ENCODE data around the gene RASGRP3.

RASGRP3 gene

DNA sequence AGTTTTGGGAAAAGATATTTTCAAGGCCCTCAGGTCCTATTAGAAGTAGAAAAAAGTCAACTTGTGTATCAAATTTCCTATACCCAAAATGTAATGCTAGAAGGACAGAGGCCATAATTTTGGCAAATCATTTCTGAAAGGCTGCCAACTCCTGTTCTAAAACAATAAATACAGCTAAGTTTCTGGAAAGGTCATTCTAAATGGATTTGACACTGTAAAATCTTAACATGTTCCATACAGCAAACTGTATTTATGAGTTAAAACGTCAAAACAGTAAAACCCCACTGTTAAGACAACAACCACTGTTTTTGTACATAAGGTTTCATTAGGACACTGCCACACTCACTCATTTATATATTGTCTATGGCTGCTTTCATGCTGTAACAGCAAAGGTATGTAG is 113.0 kb downstream of the RASGRP3 start:
- DNase-seq = no peak

DNA sequence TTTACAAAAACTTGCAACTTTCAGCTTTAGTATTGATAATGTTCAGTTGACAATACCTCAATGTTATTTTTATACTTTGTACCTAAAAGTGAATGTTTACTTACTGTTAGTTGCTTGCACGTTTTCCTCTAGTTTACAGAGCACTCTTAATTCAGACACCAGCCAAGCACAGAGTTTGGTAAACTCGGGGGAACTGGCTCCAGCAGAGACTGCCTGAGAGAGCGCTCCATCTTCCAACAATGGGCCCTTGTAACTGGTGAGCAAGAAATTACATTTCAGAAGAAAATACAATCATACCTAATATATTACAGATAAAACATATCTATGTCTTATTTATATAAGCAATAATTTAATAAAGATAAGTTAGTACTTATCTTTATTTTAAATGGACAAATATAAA is 118.9 kb downstream of the RASGRP3 start:
- DNase-seq = no peak

DNA sequence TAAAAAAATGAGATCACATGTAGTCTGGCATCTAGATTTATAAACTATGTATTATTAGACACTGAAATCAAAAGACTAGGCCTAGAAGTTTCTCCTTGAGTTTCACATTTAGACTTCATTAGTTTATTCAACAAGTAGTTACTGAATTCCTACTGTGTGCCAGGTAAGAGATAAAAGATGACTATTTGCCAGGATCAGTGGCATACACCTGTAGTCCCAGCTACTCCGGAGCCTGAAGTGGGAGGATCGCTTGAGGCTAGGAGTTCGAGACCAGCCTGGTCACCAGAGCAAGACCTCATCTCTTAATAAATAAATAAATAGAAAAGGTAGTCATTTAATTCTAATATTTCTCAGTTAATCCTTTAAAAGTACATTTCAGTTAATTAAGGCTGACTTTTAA is 120.6 kb downstream of the RASGRP3 start:
- no peak for DNase-seq

DNA sequence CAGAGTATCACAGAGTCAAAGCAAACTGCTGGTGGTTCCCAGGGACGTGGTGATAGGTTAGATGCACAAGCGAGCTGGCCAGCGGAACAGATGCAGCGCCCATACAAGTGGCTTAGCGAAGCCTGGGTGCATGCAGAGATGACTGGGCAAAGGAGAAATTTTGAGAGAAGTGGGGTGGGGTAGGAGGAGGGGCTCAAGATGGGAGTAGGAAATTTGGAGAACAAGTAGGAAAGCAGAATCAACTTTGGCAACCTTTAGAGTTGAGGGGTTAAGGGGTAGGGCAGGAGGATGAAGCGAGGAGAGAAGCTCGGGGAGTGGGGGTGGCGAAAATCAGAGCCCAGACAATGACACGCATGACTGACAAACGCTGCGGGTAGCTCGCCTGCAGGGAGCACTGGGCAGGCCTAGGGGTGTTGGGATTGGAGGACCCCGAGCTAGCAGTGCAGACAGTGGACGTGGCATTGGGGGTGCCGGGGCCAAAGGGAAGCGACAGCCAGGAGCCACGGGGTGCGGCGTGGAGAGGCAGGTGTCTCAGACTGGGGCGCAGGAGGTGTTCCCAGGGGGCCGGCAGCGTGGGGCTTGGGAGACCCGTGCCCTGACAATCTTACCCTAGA is 122.2 kb downstream of the RASGRP3 start:
- DNase-seq = peak; percentile 44

DNA sequence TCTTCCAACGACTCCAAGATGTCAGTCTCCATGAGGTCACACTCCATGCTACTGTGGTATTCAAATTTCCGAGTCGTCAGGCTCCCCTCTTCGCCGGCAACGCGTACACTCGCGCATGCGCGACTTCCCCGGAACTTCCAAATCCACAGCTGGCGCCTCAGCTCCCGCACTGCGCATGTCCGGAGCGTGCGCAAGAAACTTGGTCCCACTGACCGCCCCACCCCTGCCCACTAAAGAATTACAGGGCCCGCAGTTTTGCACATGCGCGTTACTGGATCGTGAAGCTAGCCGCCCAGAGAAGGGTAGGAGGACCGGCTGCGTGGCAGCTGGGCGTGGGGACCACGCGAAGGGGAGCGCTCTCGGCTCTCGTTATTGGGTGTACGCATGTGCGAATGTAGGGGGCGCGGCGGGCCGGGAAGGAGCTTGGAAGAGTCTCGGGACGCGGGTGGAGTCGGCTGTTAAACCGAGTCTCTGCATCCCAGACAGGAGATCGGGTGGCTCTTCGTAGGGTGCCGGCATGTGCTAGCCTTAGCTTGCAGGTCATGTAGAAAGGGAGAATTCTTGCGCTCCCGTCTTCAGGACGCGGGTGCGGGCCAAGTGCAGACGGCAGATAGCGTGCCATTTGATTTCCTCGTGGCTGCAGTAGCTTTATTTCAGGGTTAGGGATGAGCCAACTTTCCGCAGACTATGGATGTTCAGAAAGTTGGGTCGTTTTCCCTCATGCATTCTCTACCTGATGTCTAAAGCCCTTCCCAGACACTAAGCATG is 122.9 kb downstream of the RASGRP3 start, which contains the start of gene FAM98A:
TSS of gene FAM98A (minus strand) at position 125 of the 768 bp plus-strand sequence. CDS start at position 47, 78 bp downstream.
- peak; percentile 96 for DNase-seq

DNA sequence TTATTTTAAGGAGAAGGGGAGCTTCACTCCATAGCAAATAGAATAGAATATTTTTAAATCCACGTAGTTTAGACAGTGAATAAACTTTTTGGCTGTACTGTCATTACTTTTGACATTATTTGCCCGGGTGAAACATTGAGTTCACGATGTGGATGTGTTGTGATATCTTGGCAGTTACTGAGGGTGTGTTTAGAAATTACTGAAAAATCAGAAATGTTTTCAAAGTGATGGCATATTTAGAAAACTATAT is 123.4 kb downstream of the RASGRP3 start:
- no peak for DNase-seq

DNA sequence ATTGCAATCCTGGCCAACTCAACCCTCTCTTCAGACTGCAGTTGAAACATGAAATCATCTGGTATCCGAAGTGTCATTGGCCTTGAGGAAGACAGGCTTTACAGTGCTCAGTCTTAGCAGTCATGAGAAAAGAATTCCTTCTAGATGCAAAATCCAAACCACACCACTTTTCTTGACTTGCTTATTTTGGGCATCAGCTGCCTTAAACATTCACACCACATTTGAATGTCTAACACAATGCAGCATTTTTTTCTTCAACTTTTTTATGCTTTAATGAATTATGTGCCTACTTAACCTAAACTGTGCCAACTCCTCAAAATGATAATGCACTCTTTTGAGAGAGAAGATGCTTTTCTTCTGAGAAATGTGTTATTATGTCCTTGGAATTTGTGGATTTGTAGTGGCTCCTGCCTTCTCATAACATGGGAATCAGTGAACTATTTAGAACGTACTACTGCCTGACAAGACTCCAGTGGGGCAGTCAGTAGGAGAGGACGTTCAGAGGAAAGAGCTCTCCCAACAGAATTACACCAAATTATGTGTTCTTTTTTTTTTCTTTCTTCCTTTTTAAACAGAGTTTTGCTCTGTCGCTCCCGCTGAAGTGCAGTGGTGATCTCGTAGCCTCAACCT is 125.9 kb downstream of the RASGRP3 start:
- no peak for DNase-seq

DNA sequence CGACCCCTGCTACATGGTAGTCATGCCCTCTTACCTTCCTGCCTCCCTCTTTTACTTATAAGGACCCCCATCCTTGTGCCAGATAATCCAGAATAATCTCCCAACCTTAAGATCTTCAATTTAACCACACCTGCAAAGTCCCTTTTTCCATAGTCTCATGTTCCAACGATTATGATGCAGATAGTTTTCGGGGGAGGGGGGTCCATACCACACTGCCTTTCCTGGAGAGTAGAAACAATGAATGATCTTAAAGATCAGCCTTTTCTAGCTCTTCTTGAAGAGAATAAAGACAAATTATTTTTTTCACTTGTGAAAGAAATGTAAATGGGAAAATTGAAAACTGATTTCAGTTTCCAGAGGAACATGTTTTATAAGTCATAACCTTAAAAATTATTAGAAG is 127.0 kb downstream of the RASGRP3 start:
- DNase-seq = no peak

DNA sequence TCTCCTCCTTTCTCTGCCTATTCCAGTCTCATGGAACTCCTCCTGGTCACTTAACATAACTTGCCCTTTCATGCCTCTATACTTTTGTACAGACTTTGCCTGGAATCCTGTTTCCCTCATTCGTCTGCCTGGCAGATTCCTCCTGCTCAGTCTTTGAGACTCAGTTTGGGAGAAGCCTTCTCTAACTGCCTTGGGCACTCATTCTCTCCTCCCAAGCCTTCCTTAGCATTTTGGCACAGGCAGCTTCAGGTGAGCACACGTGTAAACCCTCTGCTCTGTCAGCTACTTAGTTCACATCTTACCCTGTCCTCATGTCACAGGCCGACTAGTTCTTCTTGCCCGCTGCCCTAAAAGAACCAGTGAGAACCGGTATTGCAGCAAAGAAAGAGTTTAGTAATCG is 128.6 kb downstream of the RASGRP3 start:
- DNase-seq = no peak

DNA sequence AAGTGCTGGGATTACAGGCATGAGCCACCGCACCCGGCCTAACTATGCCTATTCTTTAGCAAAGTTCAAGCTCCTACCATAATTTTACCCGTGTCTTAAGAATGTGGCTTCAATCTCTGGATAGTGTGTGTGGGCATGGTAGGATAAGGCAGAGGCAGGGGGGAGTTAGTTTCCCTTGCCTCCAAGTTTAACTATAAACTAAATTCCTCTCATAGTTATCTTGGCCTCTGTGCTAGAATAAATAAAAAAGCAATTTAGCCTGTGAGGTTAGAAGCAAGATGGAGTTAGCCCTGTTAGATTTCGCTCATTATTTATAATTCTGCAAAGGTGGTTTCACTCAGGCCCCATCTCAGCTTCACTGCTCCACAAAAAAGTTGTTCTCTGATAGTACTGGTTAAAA is 129.7 kb downstream of the RASGRP3 start:
- no peak for DNase-seq

DNA sequence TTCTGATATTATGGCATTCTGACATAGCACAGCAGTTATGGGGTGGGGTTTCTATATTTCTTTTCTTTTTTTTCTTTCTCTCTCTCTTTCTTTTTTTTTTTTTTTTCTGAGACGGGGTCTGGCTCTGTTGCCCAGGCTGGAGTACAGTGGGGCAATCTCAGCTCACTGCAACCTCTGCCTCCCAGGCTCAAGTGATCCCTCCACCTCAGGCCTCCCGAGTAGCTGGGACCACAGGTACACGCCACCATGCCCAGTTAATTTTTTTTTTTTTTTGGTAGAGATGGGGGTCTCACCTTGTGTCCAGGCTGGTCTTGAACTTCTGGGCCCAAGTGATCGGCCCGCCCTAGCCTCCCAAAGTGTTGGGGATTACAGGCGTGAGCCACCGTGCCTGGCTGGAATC is 130.2 kb downstream of the RASGRP3 start:
- DNase-seq = no peak

DNA sequence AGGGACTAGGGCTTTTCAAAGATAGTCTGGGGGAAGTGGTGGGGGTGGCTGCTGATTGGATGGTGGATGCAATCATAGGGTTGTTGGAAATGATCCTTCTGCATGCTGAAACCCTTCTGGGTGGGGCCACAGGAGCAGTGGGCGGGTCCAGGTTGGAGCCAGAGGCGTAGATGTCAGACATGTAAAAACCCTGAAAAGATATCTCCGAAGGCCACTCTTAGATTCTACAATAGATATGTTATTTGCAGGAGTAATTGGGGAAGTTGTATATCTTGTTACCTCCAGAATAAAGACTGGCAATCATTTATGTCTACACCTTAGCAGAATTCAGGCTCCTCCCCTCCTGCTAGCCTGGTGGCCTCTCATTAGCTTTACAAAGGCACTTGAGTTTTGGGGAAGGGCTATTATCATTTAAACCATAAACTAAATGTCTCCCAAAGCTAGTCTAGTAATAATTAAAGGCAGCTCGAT is 130.8 kb downstream of the RASGRP3 start:
- no peak for DNase-seq

DNA sequence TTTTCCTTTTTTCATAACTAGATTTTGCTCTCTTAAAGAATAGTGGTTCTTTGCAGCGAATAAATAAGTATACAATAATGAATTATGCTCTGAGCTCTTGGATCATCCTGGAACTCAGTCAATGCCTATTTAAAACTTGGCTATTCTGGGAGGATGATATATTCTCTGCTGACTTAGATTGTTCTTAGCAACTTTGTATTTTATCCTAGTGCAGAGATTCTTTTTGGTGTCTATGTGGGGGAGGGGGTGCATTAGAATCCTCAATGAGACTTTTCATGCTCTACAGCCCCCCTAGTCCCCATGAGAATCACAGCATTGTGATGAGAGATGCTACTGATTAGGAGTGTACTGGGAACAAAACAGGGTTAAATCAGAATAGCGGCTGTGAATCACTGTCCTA is 131.5 kb downstream of the RASGRP3 start:
- DNase-seq = no peak

DNA sequence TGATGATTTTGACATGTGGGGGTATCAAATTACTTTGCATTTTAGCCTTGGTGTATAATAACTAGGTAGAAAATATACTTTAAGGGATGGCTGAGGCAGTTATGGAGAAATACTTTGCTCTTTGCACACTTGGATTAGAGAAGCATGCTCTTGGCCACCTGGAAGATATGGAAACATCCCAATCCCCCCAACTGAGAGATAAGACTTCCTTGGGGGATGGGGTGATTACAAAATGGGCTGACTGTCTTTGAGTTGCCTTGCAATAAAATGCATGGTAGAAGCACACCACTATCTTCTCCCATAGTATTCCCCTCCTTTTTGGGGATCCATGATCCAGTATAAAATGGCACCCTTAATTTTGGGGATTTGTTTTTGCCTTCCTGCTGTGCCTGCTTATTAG is 137.7 kb downstream of the RASGRP3 start:
- no peak for DNase-seq

Data from NCI-H524 treated with DMSO at 0.1 percent for 48 hours (cell line).